ENCODE results near the gene LHX8.

Gene LHX8

DNA sequence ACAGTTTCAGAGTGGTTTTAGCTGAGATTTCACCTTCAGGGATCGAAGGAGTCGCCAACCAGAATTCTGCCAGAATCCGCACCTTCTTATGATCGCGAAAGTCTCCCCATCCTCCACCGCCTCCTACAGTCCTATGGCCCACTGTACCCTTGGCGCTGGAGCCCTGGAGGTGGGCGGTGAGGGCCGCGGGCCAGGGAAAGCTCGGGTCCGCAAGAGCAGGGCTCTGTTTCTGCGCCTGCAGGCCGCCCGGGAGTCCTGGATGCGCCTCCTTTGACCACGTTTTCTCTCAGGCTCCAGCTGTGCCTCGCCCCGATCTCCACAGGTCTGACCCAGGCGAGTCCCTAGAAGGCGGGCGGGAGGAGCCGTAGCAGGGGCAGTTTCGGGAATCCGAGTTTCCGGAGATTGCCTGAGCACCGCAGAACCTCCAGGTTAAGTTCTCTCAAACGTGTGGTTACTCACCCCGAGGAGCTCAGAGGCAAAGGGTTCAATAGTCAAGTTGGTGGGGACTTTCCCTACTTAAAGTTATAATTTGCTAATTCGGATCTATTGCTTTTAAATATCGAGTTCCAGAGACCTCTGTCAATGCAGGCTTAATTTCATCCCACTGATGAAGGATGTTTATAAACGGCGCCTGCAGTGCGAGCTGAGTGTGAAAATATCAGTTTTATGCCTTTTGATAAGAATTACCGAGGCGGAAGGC is 3.2 kb upstream of the LHX8 start:
- Histone ChIP-seq H3K4me1 (ENCODE audit: low read length) (no peaks in the 10 kb centered on the region), H4K20me1 (ENCODE audit: insufficient read depth, low read length) (no peaks in the 10 kb centered on the region), H3K4me2 (ENCODE audit: low read length) (no peak overlapping the region), H3K27ac (ENCODE audit: low read length) (no peak overlapping the region), H3K36me3 (replicated peaks; ENCODE audit: low read depth, low read length) (no peaks in the 10 kb centered on the region), H3K79me2 (ENCODE audit: low read length) (no peaks in the 10 kb centered on the region), H3K9me3 (ENCODE audit: insufficient read depth, low read length) (no peaks in the 10 kb centered on the region), H3K4me3 (ENCODE audit: low read length) (no peak overlapping the region), H2AFZ (ENCODE audit: low read depth, low read length) (no peak overlapping the region), H3K27me3 (ENCODE audit: low read depth, low read length) (no peaks in the 10 kb centered on the region), H3K9ac (ENCODE audit: low read length) (no peak overlapping the region)
- no peak for TF ChIP-seq EZH2phosphoT487 (IDR thresholded peaks at IDR 0.05; ENCODE audit: low read depth)
- TF ChIP-seq, protein P1, sequence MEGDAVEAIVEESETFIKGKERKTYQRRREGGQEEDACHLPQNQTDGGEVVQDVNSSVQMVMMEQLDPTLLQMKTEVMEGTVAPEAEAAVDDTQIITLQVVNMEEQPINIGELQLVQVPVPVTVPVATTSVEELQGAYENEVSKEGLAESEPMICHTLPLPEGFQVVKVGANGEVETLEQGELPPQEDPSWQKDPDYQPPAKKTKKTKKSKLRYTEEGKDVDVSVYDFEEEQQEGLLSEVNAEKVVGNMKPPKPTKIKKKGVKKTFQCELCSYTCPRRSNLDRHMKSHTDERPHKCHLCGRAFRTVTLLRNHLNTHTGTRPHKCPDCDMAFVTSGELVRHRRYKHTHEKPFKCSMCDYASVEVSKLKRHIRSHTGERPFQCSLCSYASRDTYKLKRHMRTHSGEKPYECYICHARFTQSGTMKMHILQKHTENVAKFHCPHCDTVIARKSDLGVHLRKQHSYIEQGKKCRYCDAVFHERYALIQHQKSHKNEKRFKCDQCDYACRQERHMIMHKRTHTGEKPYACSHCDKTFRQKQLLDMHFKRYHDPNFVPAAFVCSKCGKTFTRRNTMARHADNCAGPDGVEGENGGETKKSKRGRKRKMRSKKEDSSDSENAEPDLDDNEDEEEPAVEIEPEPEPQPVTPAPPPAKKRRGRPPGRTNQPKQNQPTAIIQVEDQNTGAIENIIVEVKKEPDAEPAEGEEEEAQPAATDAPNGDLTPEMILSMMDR (IDR thresholded peaks at IDR 0.05; ENCODE audit: low read depth, low read length): no peak

DNA sequence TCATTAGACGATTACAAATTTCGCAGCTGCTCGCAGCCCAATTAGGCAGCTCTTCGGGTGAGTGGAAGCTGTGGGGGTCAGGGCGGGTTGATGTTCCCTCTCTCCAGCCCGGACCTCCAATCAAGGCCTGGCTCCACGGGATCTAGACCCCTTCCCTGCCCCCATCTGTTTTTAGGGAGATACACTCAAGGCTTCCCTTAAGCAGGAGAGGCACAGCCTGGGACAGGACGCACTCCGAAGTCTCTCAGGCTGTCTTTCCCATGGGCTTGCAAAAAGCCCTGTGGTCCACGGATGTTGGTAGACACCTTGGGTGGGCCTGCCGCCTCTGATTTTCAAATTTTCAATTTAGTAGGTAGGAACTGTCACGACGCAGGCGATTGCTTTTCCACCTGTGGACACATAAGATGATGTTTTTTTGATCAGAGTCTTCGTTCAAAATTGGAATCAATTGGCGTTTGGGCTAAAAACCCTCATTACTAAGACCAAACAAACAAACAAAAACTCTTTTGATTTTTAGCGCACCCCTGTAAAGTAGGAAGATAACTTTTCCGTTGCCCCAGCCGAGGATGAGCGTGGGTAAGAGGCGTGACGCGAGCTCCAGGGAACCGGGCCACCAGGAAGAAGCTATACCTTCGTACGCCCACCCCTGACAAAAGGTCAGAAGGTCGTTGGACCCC is 2.5 kb upstream of the LHX8 start:
- H3K9me3 ChIP-seq (ENCODE audit: insufficient read depth, low read length): no peaks in the 10 kb centered on the region
- H2AFZ ChIP-seq (ENCODE audit: low read depth, low read length): no peak overlapping the region
- no peak overlapping the region for H3K4me3 ChIP-seq (ENCODE audit: low read length)
- H3K79me2 ChIP-seq (ENCODE audit: low read length): no peaks in the 10 kb centered on the region
- H3K27me3 ChIP-seq (ENCODE audit: low read depth, low read length): no peaks in the 10 kb centered on the region
- no peaks in the 10 kb centered on the region for H4K20me1 ChIP-seq (ENCODE audit: insufficient read depth, low read length)
- H3K4me1 ChIP-seq (ENCODE audit: low read length): no peaks in the 10 kb centered on the region
- no peak overlapping the region for H3K9ac ChIP-seq (ENCODE audit: low read length)
- H3K36me3 ChIP-seq (replicated peaks; ENCODE audit: low read depth, low read length): no peaks in the 10 kb centered on the region
- no peak overlapping the region for H3K4me2 ChIP-seq (ENCODE audit: low read length)
- no peak overlapping the region for H3K27ac ChIP-seq (ENCODE audit: low read length)
- TF ChIP-seq, protein P1 (IDR thresholded peaks at IDR 0.05; ENCODE audit: low read depth, low read length): no peak
- TF ChIP-seq EZH2phosphoT487 (IDR thresholded peaks at IDR 0.05; ENCODE audit: low read depth): no peak

DNA sequence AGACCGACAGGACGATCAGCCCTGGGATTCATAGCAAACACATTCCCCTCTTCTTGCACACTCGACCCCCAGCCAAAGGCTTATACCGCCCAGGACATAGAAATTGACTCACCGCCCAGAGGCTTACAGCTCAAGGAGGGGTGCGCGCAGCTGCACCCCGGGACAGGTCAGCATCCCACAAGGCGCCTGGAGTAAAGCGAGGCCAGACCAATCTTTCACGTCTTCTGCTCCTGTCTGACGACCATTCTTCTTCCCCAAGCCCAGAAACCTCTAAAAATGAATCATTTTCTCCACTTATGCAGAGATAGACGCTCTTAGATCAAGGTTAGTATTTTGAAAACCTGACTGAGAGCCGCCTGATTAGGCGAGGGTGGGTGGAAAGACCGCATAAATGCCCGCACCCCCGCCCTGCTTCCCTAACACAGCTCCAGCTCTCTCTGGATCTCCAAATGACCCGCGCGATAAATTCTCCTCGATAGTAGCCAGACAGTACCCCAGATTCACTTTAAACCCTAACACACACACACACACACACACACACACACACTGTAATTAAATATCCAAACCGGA is 1.9 kb upstream of the LHX8 start:
- Histone ChIP-seq H3K9me3 (ENCODE audit: insufficient read depth, low read length) (no peaks in the 10 kb centered on the region), H3K4me2 (ENCODE audit: low read length) (no peak overlapping the region), H3K27ac (ENCODE audit: low read length) (no peak overlapping the region), H3K4me1 (ENCODE audit: low read length) (no peaks in the 10 kb centered on the region), H3K9ac (ENCODE audit: low read length) (no peak overlapping the region), H4K20me1 (ENCODE audit: insufficient read depth, low read length) (no peaks in the 10 kb centered on the region), H2AFZ (ENCODE audit: low read depth, low read length) (no peak overlapping the region), H3K27me3 (ENCODE audit: low read depth, low read length) (no peaks in the 10 kb centered on the region), H3K36me3 (replicated peaks; ENCODE audit: low read depth, low read length) (no peaks in the 10 kb centered on the region), H3K4me3 (ENCODE audit: low read length) (no peak overlapping the region), H3K79me2 (ENCODE audit: low read length) (no peaks in the 10 kb centered on the region)
- no peak for TF ChIP-seq EZH2phosphoT487 (IDR thresholded peaks at IDR 0.05; ENCODE audit: low read depth)
- TF ChIP-seq, protein P1 (IDR thresholded peaks at IDR 0.05; ENCODE audit: low read depth, low read length): no peak

DNA sequence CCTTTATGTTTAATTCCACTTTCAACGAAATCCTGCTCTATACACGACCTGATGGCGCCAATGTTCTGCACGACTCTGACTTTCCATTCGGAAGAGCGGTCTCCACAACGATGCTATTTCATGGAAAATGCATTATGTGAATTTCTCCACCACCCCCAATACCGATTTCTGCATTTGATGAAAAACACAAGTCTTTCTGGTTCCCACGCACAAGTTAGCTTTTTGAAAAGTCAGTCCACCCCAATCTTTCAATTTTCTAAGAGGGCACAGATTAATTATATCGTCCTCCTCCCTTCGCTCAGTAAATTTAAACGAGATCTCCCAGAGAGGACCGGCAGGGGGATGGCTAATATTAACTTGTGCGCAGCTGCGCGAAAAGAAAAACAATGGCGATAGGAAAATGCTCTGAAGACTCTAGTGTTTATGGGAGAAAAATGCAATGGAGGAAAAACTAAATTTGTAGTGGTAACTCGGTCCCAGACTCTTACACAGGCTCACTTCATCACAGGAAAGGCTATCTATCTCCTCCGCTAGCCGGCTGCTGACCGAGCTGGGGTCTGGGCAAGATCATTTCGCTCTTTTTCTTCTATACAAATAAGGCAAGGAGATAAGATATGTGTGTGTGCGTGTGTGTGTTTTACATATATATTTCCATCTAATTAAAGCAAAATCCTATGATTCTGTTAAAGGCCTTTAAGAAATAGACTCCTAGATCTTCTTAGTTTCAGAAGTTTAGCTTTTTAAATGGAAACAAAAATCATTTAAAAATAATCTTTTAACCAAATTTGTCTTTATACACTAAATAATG is 1.2 kb upstream of the LHX8 start:
- Histone ChIP-seq H3K4me2 (ENCODE audit: low read length) (no peak overlapping the region), H3K79me2 (ENCODE audit: low read length) (no peaks in the 10 kb centered on the region), H3K9ac (ENCODE audit: low read length) (no peak overlapping the region), H3K36me3 (replicated peaks; ENCODE audit: low read depth, low read length) (no peaks in the 10 kb centered on the region), H4K20me1 (ENCODE audit: insufficient read depth, low read length) (no peaks in the 10 kb centered on the region), H3K27me3 (ENCODE audit: low read depth, low read length) (no peaks in the 10 kb centered on the region), H3K4me3 (ENCODE audit: low read length) (no peak overlapping the region), H3K9me3 (ENCODE audit: insufficient read depth, low read length) (no peaks in the 10 kb centered on the region), H3K4me1 (ENCODE audit: low read length) (no peaks in the 10 kb centered on the region), H3K27ac (ENCODE audit: low read length) (no peak overlapping the region), H2AFZ (ENCODE audit: low read depth, low read length) (no peak overlapping the region)
- TF ChIP-seq, protein P1 (IDR thresholded peaks at IDR 0.05; ENCODE audit: low read depth, low read length): no peak
- no peak for TF ChIP-seq EZH2phosphoT487 (IDR thresholded peaks at IDR 0.05; ENCODE audit: low read depth)
